ENCODE results near the gene LAMA2. TPM values are rescaled to one million over a fixed set of nuclear protein-coding genes. Genes with fewer than 3 reads are reported as not detected.

The LAMA2 gene
- total and polyA plus RNA-seq, 4 experiments from 2014 or later: 0.20 to 0.87 (median 0.43) TPM

DNA sequence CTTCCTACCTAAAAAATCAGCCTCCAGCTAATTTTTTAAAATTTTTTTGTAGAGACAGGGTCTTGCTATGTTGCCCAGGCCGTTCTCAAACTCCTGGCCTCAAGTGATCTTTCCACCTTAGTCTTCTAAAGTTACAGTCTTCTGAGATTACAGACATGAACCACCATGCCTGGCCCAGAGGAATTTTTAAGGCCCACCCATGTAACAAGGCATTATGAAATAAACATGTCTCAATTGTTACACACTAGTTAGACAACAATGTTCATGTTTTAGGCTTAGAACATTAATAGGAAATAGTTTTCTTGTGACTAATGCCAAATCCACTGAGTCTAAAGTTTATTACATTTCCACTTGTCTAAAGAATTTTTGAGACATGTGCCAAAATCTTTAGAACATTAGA, 221.2 kb downstream of the LAMA2 start:
- CTCF ChIA-PET (ENCODE audit: partially characterized antibody): no interaction called here
- no peak overlapping the region for H3K27ac Mint-ChIP-seq
- H3K4me1 Mint-ChIP-seq: peaks cover 0 to 1% (median 0%) of the 10 kb centered on the region in 4 donors
- H3K36me3 Mint-ChIP-seq: no peaks in the 10 kb centered on the region
- intact Hi-C loops (cut with micrococcal nuclease): no loop called here
- H3K27me3 Mint-ChIP-seq: peaks cover 5% of the 10 kb centered on the region in 2 donors
- H3K27ac ChIP-seq (ENCODE audit: low read depth, low read length): no peak overlapping the region
- H3K4me1 ChIP-seq (ENCODE audit: insufficient read depth, low read length): no peaks in the 10 kb centered on the region
- DNase-seq: no peak
- POLR2A ChIA-PET (ENCODE audit: partially characterized antibody): no interaction called here
- H3K4me3 ChIP-seq (ENCODE audit: low read length in 2 of 2): no peak overlapping the region
- no peak overlapping the region for H3K4me3 Mint-ChIP-seq
- no peaks in the 10 kb centered on the region for H3K9me3 Mint-ChIP-seq
- H3K9me3 ChIP-seq (ENCODE audit: control insufficient read depth in 1 of 2, low read length in 2 of 2): no peaks in the 10 kb centered on the region
- H3K36me3 ChIP-seq (ENCODE audit: insufficient read depth, low read length): no peaks in the 10 kb centered on the region
- H3K27me3 ChIP-seq (ENCODE audit: insufficient read depth, low read length): no peaks in the 10 kb centered on the region

DNA sequence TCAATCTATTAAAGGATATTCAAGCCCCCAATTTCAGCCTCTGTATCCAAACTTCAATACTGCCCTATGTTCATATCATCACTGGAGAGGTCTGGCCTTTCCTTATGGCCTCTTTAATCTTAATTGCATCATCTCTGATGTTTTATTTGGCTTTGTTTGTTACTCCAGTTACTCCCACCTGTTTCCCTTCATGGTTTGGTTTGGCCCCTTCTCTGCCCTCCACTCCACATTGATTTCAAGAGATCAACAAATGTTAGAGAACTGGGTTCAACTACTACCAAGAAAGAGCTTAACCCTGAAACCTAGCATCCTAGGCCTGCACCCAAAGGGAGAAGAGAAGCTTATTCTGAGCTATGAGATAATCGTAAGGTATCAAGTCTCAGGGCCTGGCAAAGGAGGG, 221.6 kb downstream of the LAMA2 start:
- CTCF ChIA-PET (ENCODE audit: partially characterized antibody): no interaction called here
- Histone ChIP-seq H3K27me3 (ENCODE audit: insufficient read depth, low read length) (no peaks in the 10 kb centered on the region), H3K4me1 (ENCODE audit: insufficient read depth, low read length) (no peaks in the 10 kb centered on the region), H3K4me3 (ENCODE audit: low read length in 2 of 2) (no peak overlapping the region), H3K27ac (ENCODE audit: low read depth, low read length) (no peak overlapping the region), H3K36me3 (ENCODE audit: insufficient read depth, low read length) (no peaks in the 10 kb centered on the region), H3K9me3 (ENCODE audit: control insufficient read depth in 1 of 2, low read length in 2 of 2) (no peaks in the 10 kb centered on the region)
- intact Hi-C loops (cut with micrococcal nuclease): no loop called here
- Mint-ChIP-seq H3K4me1 (peaks cover 0 to 1% (median 0%) of the 10 kb centered on the region in 4 donors), H3K36me3 (no peaks in the 10 kb centered on the region), H3K27ac (no peak overlapping the region), H3K4me3 (no peak overlapping the region), H3K27me3 (peaks cover 5% of the 10 kb centered on the region in 2 donors), H3K9me3 (no peaks in the 10 kb centered on the region)
- DNase-seq: no peak
- POLR2A ChIA-PET (ENCODE audit: partially characterized antibody): no interaction called here

DNA sequence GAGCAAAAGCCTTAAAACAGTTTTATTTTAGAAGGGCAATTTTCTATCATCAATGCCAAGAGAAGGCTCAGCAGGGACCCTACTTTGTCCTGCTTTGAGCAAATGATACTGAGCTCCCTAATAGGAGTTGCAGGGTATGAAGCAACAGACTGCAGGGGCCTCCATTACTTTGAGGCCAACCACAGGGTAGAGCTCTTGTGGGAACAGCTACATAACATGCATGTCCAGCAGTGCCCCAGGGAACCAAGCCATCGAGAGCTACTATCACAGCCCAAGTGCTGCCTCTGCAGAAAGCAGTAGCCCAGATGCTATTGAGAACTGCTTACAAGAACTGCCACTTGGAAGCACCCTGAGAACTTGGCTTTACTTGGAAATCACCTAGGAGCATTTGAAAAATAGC, 222.1 kb downstream of the LAMA2 start:
- Histone ChIP-seq H3K4me3 (ENCODE audit: low read length in 2 of 2) (no peak overlapping the region), H3K4me1 (ENCODE audit: insufficient read depth, low read length) (no peaks in the 10 kb centered on the region), H3K9me3 (ENCODE audit: control insufficient read depth in 1 of 2, low read length in 2 of 2) (no peaks in the 10 kb centered on the region), H3K27ac (ENCODE audit: low read depth, low read length) (no peak overlapping the region), H3K27me3 (ENCODE audit: insufficient read depth, low read length) (no peaks in the 10 kb centered on the region), H3K36me3 (ENCODE audit: insufficient read depth, low read length) (no peaks in the 10 kb centered on the region)
- ChIA-PET CTCF (ENCODE audit: partially characterized antibody) (no interaction called here), POLR2A (ENCODE audit: partially characterized antibody) (no interaction called here)
- intact Hi-C loops (cut with micrococcal nuclease): no loop called here
- Mint-ChIP-seq H3K4me1 (peaks cover 0 to 1% (median 0%) of the 10 kb centered on the region in 4 donors), H3K9me3 (no peaks in the 10 kb centered on the region), H3K27ac (no peak overlapping the region), H3K36me3 (no peaks in the 10 kb centered on the region), H3K27me3 (peaks cover 5% of the 10 kb centered on the region in 2 donors), H3K4me3 (no peak overlapping the region)
- DNase-seq: no peak

DNA sequence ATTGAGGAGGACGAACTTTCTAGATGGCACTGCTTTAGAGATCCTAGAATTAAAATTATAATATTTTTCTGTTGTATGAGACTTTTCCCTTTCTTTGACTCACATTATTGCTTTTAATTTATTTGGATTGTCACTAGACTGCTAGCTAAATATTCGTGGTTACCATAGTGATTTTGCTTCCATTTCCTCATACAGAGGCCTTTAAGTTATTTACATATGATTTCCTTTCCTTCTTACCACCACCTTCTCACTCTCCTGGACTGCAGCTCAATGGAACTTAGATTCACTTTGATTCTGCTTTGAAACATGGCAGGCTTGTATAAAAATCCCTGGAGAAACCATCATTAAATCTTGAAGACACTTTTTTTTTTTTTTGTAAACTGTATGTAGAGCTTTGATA, 222.9 kb downstream of the LAMA2 start:
- no peaks in the 10 kb centered on the region for H3K9me3 ChIP-seq (ENCODE audit: control insufficient read depth in 1 of 2, low read length in 2 of 2)
- no peak overlapping the region for H3K4me3 ChIP-seq (ENCODE audit: low read length in 2 of 2)
- CTCF ChIA-PET (ENCODE audit: partially characterized antibody): no interaction called here
- H3K36me3 Mint-ChIP-seq: no peaks in the 10 kb centered on the region
- no peaks in the 10 kb centered on the region for H3K9me3 Mint-ChIP-seq
- intact Hi-C loops (cut with micrococcal nuclease): no loop called here
- no peaks in the 10 kb centered on the region for H3K36me3 ChIP-seq (ENCODE audit: insufficient read depth, low read length)
- no peaks in the 10 kb centered on the region for H3K4me1 ChIP-seq (ENCODE audit: insufficient read depth, low read length)
- no peak overlapping the region for H3K27ac ChIP-seq (ENCODE audit: low read depth, low read length)
- H3K27me3 ChIP-seq (ENCODE audit: insufficient read depth, low read length): no peaks in the 10 kb centered on the region
- no peak for DNase-seq
- peaks cover 5 to 9% of the 10 kb centered on the region in 2 donors for H3K27me3 Mint-ChIP-seq
- no peak overlapping the region for H3K27ac Mint-ChIP-seq
- no peak overlapping the region for H3K4me3 Mint-ChIP-seq
- H3K4me1 Mint-ChIP-seq: peaks cover 0 to 1% (median 0%) of the 10 kb centered on the region in 4 donors
- POLR2A ChIA-PET (ENCODE audit: partially characterized antibody): no interaction called here

DNA sequence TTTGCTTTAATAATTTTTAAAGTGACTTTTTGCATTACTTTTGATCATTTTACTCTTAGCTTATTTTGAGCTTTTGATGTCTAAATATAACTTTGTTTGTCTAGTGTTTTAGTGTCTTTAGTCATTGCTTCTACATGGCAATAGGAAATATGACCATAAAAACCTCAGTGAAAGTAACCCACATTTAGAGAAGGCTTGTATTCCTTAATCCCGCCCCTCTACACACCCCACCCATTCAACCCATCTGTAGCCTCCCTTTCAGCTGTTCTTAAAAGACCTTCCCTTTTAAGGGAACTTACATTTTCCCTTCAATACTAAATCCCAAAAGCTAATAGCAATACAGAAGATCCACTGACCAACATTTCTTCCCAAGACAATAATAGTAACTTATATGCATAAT, 225.4 kb downstream of the LAMA2 start:
- Histone ChIP-seq H3K4me3 (ENCODE audit: low read length in 2 of 2) (no peak overlapping the region), H3K27ac (ENCODE audit: low read depth, low read length) (no peak overlapping the region), H3K9me3 (ENCODE audit: control insufficient read depth in 1 of 2, low read length in 2 of 2) (no peaks in the 10 kb centered on the region), H3K4me1 (ENCODE audit: insufficient read depth, low read length) (no peaks in the 10 kb centered on the region), H3K36me3 (ENCODE audit: insufficient read depth, low read length) (no peaks in the 10 kb centered on the region), H3K27me3 (ENCODE audit: insufficient read depth, low read length) (no peaks in the 10 kb centered on the region)
- intact Hi-C loops (cut with micrococcal nuclease): no loop called here
- no peak overlapping the region for H3K4me3 Mint-ChIP-seq
- H3K27me3 Mint-ChIP-seq: peaks cover 9% of the 10 kb centered on the region in 2 donors
- DNase-seq: no peak
- peaks cover 0 to 1% (median 0%) of the 10 kb centered on the region in 4 donors for H3K4me1 Mint-ChIP-seq
- no peaks in the 10 kb centered on the region for H3K9me3 Mint-ChIP-seq
- H3K36me3 Mint-ChIP-seq: no peaks in the 10 kb centered on the region
- POLR2A ChIA-PET (ENCODE audit: partially characterized antibody): no interaction called here
- H3K27ac Mint-ChIP-seq: no peak overlapping the region
- CTCF ChIA-PET (ENCODE audit: partially characterized antibody): interaction anchor here (1.0 to 1.7 kb wide), 2 partner anchors 14 to 28 kb away, joined by 3 to 4 read pairs; no protein-coding TSS in a partner anchor

DNA sequence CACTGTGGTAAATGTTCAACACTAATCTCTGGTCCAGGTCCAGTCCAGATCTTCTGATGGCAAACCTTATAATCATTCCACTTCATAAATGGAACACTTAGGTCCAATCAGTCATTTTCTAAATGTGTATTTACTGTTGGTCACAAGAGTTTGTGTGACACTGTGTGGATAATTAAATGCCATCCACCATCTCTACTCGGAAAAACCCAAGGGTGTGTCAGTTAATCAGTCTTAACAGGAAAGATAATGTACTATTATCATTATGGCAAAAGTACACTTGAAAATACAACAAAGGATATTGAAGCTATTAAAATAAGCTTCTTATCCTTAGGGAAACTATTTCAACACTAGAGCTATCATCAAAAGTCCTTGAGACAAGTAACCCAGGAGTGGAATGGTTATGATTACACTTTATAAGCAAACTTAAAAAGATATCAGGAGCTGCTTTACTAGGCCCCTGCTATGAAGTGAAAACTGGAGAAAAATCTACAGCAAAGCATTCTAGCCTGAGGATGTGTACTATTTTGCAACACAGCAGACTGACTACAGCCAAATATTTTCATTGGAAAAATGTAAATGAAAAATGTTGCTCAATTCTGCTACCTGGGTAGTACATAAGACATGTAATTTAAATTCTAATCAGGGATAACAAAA, 227.9 kb downstream of the LAMA2 start:
- Mint-ChIP-seq H3K9me3 (no peaks in the 10 kb centered on the region), H3K27me3 (peaks cover 9 to 10% of the 10 kb centered on the region in 2 donors), H3K4me3 (no peak overlapping the region), H3K27ac (no peak overlapping the region), H3K4me1 (peaks cover 0 to 1% (median 0%) of the 10 kb centered on the region in 4 donors), H3K36me3 (no peaks in the 10 kb centered on the region)
- Histone ChIP-seq H3K4me1 (ENCODE audit: insufficient read depth, low read length) (no peaks in the 10 kb centered on the region), H3K27me3 (ENCODE audit: insufficient read depth, low read length) (no peaks in the 10 kb centered on the region), H3K36me3 (ENCODE audit: insufficient read depth, low read length) (no peaks in the 10 kb centered on the region), H3K9me3 (ENCODE audit: control insufficient read depth in 1 of 2, low read length in 2 of 2) (no peaks in the 10 kb centered on the region), H3K27ac (ENCODE audit: low read depth, low read length) (no peak overlapping the region), H3K4me3 (ENCODE audit: low read length in 2 of 2) (no peak overlapping the region)
- DNase-seq: no peak
- ChIA-PET CTCF (ENCODE audit: partially characterized antibody) (no interaction called here), POLR2A (ENCODE audit: partially characterized antibody) (no interaction called here)
- intact Hi-C loops (cut with micrococcal nuclease): no loop called here

DNA sequence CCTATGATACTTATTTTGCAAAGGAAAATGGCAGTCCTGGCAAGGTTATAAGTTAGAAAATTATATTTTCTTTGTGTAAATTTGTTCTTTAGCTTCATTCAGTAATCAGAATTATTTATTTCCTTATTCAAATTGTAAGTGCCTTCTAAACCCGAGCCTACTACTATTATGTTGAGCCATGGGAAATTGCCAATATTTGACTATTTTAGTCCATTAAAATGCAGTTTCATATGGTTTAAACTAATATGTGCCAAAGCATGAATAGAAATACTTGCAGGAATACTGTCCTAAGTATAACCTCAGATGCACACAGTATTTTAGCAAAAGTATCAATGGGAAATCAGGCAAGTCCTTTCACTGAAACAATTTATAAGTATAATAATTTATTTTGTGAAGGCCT, 228.4 kb downstream of the LAMA2 start:
- Mint-ChIP-seq H3K4me3 (no peak overlapping the region), H3K27me3 (peaks cover 9 to 10% of the 10 kb centered on the region in 2 donors), H3K27ac (no peak overlapping the region), H3K9me3 (no peaks in the 10 kb centered on the region), H3K4me1 (no peaks in the 10 kb centered on the region), H3K36me3 (no peaks in the 10 kb centered on the region)
- no peaks in the 10 kb centered on the region for H3K36me3 ChIP-seq (ENCODE audit: insufficient read depth, low read length)
- H3K4me3 ChIP-seq (ENCODE audit: low read length in 2 of 2): no peak overlapping the region
- no peak overlapping the region for H3K27ac ChIP-seq (ENCODE audit: low read depth, low read length)
- CTCF ChIA-PET (ENCODE audit: partially characterized antibody): no interaction called here
- DNase-seq: no peak
- intact Hi-C loops (cut with micrococcal nuclease): no loop called here
- POLR2A ChIA-PET (ENCODE audit: partially characterized antibody): no interaction called here
- H3K27me3 ChIP-seq (ENCODE audit: insufficient read depth, low read length): no peaks in the 10 kb centered on the region
- H3K4me1 ChIP-seq (ENCODE audit: insufficient read depth, low read length): no peaks in the 10 kb centered on the region
- H3K9me3 ChIP-seq (ENCODE audit: control insufficient read depth in 1 of 2, low read length in 2 of 2): no peaks in the 10 kb centered on the region

DNA sequence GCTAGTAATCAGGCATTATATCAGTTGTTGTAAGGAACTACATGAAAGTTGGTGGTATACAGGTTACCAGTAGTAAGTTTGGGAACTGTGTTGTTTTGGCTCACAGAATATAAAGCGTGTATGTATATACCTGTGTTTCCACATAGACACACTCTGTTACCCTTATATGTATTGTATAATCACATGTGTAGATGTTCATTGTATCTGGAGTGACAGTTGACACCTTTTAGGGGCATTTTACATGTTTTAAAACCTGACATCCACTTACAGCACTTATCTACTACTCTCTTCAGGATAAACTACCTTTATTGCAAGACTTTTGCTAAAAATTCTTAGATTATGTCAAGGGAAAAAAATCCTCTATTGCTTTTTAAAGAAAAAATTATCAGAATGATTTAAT, 228.9 kb downstream of the LAMA2 start:
- POLR2A ChIA-PET (ENCODE audit: partially characterized antibody): no interaction called here
- CTCF ChIA-PET (ENCODE audit: partially characterized antibody): no interaction called here
- no peak overlapping the region for H3K4me3 ChIP-seq (ENCODE audit: low read length in 2 of 2)
- no peaks in the 10 kb centered on the region for H3K9me3 ChIP-seq (ENCODE audit: control insufficient read depth in 1 of 2, low read length in 2 of 2)
- Mint-ChIP-seq H3K4me1 (no peaks in the 10 kb centered on the region), H3K9me3 (no peaks in the 10 kb centered on the region), H3K27me3 (peaks cover 9% of the 10 kb centered on the region in 2 donors), H3K27ac (no peak overlapping the region), H3K4me3 (no peak overlapping the region), H3K36me3 (no peaks in the 10 kb centered on the region)
- H3K36me3 ChIP-seq (ENCODE audit: insufficient read depth, low read length): no peaks in the 10 kb centered on the region
- H3K4me1 ChIP-seq (ENCODE audit: insufficient read depth, low read length): no peaks in the 10 kb centered on the region
- intact Hi-C loops (cut with micrococcal nuclease): no loop called here
- H3K27me3 ChIP-seq (ENCODE audit: insufficient read depth, low read length): no peaks in the 10 kb centered on the region
- DNase-seq: no peak
- H3K27ac ChIP-seq (ENCODE audit: low read depth, low read length): no peak overlapping the region

Measured in CD4-positive, alpha-beta memory T cell (primary cell).